ENCODE measurements around the gene IBTK.
"Not testable (repeated sequence)": the region's sequence is repeated elsewhere in the genome, so short reads cannot be mapped to it uniquely, and the experiment has no call there.

IBTK gene

GRCh38 chr6:82247505-82248272 lies at the start of gene IBTK:
Gene IBTK, minus strand, starts transcription at chr6:82247744. Its CDS starts 7,258 bp downstream, at chr6:82240486.
- peak; percentile 89 for DNase-seq

GRCh38 chr6:82283771-82284410 lies 36.3 kb upstream of the IBTK start:
- no peak for DNase-seq

GRCh38 chr6:82281550-82281949 lies 34.0 kb upstream of the IBTK start:
- DNase-seq, result not testable (repeated sequence)

GRCh38 chr6:82277686-82278085 lies 30.1 kb upstream of the IBTK start:
- no peak for DNase-seq

GRCh38 chr6:82275686-82276085 lies 28.1 kb upstream of the IBTK start:
- DNase-seq, result no peak

GRCh38 chr6:82273295-82273694 lies 25.8 kb upstream of the IBTK start:
- DNase-seq, result no peak

GRCh38 chr6:82270881-82271635 lies 23.5 kb upstream of the IBTK start:
- peak; percentile 62 for DNase-seq

GRCh38 chr6:82268301-82268846 lies 20.8 kb upstream of the IBTK start:
- no peak for DNase-seq

GRCh38 chr6:82264824-82265223 lies 17.3 kb upstream of the IBTK start:
- DNase-seq, result no peak

- DNase-seq, result no peak
These were observed 16.8 kb upstream of the IBTK start for GRCh38 chr6:82264321-82264720.

GRCh38 chr6:82263916-82264315 lies 16.4 kb upstream of the IBTK start:
- no peak for DNase-seq

GRCh38 chr6:82260997-82261732 lies 13.6 kb upstream of the IBTK start:
- no peak for DNase-seq

- no peak for DNase-seq
These were observed 11.8 kb upstream of the IBTK start for GRCh38 chr6:82259389-82259788.

- DNase-seq, result no peak
These were observed 9.7 kb upstream of the IBTK start for GRCh38 chr6:82257088-82257774.

GRCh38 chr6:82254722-82255121 lies 7.2 kb upstream of the IBTK start:
- not testable (repeated sequence) for DNase-seq

- peak; percentile 46 for DNase-seq
These were observed 4.4 kb upstream of the IBTK start for GRCh38 chr6:82251942-82252341.

- DNase-seq, result no peak
These were observed 2.1 kb upstream of the IBTK start for GRCh38 chr6:82249381-82250253.

- DNase-seq, result peak; percentile 33
These were observed 760 bp upstream of the IBTK start for GRCh38 chr6:82248273-82248735.

- peak; percentile 43 for DNase-seq
These were observed 591 bp downstream of the IBTK start for GRCh38 chr6:82246802-82247504.

- no peak for DNase-seq
These were observed 1.2 kb downstream of the IBTK start for GRCh38 chr6:82246370-82246769.

All from NCI-H345 (cell line).